ENCODE data around the gene RSPH6A. TPM values are rescaled to one million over a fixed set of nuclear protein-coding genes. Genes with fewer than 3 reads are reported as not detected.

The RSPH6A gene
- total and polyA plus RNA-seq, 2 of the 13 experiments (the other 11 are each of a cell fraction or from before 2014, with no cell fraction given): 0.07 TPM; not detected in 1

DNA sequence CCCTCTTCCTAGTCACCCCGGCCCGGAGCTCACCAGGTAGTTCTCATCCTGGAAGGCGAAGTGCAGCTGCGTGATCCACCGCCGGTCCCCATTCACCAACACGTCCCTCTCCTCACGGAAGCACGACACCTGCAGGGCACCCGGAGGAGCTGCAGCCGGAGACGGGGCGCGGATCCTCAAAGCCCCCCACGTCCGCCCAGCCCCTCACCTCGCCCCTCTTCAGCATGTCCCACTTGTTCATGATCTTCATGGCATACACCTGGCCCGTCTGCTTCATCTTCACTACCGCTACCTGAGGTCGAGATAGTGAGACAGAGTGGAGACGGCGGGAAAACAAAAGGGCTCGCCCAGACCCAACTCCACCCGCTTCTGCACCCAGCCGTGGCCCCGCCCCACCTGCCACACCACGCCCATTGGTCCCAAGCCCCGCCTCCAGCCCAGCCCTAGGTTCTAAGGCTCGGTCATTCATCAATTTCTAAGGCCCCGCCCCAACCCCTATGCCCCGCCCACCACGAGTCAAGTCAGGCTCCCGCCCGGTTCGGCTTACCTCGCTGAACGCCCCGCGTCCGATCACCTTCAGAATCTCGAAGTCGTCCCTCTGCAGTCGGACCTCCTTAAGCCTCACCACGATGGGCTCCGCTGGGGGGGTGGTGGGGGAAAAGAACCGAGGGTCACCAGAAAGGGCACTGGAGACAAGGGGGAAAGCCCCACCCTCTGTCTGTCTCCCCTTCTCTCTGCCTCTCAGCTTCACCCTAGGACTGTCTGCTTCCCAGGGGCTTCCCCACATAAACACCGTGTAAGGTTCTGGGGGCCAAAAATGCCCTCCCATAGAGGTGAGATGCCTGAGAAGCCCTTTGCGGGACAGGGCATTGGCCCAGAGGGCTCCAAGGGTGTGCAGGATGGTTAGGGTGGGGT lies 35.6 kb downstream of the RSPH6A start (continued):
- TF ChIP-seq, protein P1, sequence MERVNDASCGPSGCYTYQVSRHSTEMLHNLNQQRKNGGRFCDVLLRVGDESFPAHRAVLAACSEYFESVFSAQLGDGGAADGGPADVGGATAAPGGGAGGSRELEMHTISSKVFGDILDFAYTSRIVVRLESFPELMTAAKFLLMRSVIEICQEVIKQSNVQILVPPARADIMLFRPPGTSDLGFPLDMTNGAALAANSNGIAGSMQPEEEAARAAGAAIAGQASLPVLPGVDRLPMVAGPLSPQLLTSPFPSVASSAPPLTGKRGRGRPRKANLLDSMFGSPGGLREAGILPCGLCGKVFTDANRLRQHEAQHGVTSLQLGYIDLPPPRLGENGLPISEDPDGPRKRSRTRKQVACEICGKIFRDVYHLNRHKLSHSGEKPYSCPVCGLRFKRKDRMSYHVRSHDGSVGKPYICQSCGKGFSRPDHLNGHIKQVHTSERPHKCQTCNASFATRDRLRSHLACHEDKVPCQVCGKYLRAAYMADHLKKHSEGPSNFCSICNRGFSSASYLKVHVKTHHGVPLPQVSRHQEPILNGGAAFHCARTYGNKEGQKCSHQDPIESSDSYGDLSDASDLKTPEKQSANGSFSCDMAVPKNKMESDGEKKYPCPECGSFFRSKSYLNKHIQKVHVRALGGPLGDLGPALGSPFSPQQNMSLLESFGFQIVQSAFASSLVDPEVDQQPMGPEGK (CRISPR knock-in tag; IDR thresholded peaks at IDR 0.05): peak; percentile 43
- no peak for TF ChIP-seq RBFOX2 (IDR thresholded peaks at IDR 0.05; ENCODE audit: low read depth, low read length)
- TF ChIP-seq, protein P2, sequence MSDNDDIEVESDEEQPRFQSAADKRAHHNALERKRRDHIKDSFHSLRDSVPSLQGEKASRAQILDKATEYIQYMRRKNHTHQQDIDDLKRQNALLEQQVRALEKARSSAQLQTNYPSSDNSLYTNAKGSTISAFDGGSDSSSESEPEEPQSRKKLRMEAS (IDR thresholded peaks at IDR 0.05): 0 out of 2 replicates have a peak, but pooled peaks have one; percentile 4
- TF ChIP-seq U2AF1 (optimal IDR thresholded peaks at IDR 0.05; ENCODE audit: low read depth, low read length): no peak
- TF ChIP-seq, protein P3, sequence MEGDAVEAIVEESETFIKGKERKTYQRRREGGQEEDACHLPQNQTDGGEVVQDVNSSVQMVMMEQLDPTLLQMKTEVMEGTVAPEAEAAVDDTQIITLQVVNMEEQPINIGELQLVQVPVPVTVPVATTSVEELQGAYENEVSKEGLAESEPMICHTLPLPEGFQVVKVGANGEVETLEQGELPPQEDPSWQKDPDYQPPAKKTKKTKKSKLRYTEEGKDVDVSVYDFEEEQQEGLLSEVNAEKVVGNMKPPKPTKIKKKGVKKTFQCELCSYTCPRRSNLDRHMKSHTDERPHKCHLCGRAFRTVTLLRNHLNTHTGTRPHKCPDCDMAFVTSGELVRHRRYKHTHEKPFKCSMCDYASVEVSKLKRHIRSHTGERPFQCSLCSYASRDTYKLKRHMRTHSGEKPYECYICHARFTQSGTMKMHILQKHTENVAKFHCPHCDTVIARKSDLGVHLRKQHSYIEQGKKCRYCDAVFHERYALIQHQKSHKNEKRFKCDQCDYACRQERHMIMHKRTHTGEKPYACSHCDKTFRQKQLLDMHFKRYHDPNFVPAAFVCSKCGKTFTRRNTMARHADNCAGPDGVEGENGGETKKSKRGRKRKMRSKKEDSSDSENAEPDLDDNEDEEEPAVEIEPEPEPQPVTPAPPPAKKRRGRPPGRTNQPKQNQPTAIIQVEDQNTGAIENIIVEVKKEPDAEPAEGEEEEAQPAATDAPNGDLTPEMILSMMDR (CRISPR knock-in tag; IDR thresholded peaks at IDR 0.05): peak; percentile 83
- TF ChIP-seq, protein P4, sequence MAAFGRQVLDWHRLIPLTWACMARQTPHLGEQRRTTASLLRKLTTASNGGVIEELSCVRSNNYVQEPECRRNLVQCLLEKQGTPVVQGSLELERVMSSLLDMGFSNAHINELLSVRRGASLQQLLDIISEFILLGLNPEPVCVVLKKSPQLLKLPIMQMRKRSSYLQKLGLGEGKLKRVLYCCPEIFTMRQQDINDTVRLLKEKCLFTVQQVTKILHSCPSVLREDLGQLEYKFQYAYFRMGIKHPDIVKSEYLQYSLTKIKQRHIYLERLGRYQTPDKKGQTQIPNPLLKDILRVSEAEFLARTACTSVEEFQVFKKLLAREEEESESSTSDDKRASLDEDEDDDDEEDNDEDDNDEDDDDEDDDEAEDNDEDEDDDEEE (CRISPR knock-in tag; IDR thresholded peaks at IDR 0.05): no peak
- TF ChIP-seq MXI1 (IDR thresholded peaks at IDR 0.05; ENCODE audit: borderline replicate concordance, low read depth, low read length): 0 out of 3 replicates have a peak, but pooled peaks have one; percentile 7
- TF ChIP-seq ZNF30 (CRISPR knock-in tag; IDR thresholded peaks at IDR 0.05): no peak
- no peak for TF ChIP-seq ZNF674 (CRISPR knock-in tag; IDR thresholded peaks at IDR 0.05; ENCODE audit: low read depth)
- TF ChIP-seq XRCC5 (optimal IDR thresholded peaks at IDR 0.05; ENCODE audit: low read length): peak; percentile 62
- TF ChIP-seq, protein P5, sequence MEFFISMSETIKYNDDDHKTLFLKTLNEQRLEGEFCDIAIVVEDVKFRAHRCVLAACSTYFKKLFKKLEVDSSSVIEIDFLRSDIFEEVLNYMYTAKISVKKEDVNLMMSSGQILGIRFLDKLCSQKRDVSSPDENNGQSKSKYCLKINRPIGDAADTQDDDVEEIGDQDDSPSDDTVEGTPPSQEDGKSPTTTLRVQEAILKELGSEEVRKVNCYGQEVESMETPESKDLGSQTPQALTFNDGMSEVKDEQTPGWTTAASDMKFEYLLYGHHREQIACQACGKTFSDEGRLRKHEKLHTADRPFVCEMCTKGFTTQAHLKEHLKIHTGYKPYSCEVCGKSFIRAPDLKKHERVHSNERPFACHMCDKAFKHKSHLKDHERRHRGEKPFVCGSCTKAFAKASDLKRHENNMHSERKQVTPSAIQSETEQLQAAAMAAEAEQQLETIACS (CRISPR knock-in tag; IDR thresholded peaks at IDR 0.05): no peak
- no peak for TF ChIP-seq EZH2 (conservative IDR thresholded peaks at IDR 0.05; ENCODE audit: low read depth, low read length)
- TF ChIP-seq ZNF451 (CRISPR knock-in tag; IDR thresholded peaks at IDR 0.05): no peak
- no peak for TF ChIP-seq ZNF777 (CRISPR knock-in tag; IDR thresholded peaks at IDR 0.05)
- peak; percentile 61; the same call in 1 of the 2 replicates for TF ChIP-seq ZBTB7B (CRISPR knock-in tag; IDR thresholded peaks at IDR 0.05)
- TF ChIP-seq CHD4 (IDR thresholded peaks at IDR 0.05; ENCODE audit: borderline replicate concordance, low read length): 0 out of 2 replicates have a peak, but pooled peaks have one; percentile 32
- TF ChIP-seq, protein P6, sequence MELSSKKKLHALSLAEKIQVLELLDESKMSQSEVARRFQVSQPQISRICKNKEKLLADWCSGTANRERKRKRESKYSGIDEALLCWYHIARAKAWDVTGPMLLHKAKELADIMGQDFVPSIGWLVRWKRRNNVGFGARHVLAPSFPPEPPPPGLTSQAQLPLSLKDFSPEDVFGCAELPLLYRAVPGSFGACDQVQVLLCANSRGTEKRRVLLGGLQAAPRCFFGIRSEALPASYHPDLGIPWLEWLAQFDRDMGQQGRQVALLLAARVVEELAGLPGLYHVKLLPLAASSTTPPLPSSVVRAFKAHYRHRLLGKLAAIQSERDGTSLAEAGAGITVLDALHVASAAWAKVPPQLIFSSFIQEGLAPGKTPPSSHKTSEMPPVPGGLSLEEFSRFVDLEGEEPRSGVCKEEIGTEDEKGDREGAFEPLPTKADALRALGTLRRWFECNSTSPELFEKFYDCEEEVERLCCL (CRISPR knock-in tag; IDR thresholded peaks at IDR 0.05; ENCODE audit: borderline replicate concordance): no peak
- TF ChIP-seq, protein P7, sequence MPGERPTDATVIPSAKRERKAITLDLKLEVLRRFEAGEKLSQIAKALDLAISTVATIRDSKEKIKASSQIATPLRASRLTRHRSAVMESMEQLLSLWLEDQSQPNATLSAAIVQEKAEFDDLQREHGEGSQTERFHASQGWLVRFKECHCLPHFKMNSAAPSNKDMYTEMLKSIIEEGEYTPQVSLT (CRISPR knock-in tag; IDR thresholded peaks at IDR 0.05; ENCODE audit: borderline replicate concordance, low read depth): no peak

All from HepG2 (cell line).